ENCODE results near the gene ZNF214.
"Not testable (repeated sequence)": the region's sequence is repeated elsewhere in the genome, so short reads cannot be mapped to it uniquely, and the experiment has no call there.

ZNF214 gene

DNA sequence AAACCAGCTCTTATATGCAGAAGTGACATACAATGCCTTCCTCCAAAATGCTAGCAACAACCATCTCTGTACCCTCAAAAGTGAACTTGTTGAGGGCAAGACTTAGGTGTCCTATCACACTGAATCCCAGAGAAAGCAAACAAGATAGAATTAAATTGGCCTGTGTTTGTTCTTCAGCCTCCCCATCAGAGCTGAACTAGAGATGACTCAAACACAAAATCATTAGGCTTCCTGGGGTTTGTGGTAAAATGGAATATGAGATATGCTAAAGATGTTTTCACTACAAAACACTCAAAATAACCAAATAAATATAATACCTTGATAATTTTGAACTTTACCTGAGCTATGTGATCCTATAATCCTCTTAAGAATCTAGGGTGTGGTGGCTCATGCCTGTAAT lies 31.6 kb downstream of the ZNF214 start:
- no peak for DNase-seq (ENCODE audit: low read depth in 2 of 2)

DNA sequence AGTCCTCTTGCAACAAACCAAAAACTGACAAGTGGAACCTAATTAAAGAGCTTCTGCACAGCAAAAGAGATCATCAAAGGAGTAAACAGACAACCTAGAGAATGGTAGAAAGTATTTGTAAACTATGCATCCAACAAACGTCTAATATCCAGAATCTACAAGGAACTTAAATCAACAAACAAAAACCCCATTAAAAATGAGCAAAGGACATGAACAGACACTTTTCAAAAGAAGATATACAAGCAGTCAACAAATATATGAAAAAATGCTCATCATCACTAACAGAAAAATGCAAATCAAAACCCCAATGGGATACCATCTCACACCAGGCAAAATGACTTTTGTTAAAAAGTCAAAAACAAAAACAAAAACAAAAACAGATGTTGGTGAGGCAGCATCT lies 33.7 kb downstream of the ZNF214 start:
- no peak for DNase-seq (ENCODE audit: low read depth in 2 of 2)

DNA sequence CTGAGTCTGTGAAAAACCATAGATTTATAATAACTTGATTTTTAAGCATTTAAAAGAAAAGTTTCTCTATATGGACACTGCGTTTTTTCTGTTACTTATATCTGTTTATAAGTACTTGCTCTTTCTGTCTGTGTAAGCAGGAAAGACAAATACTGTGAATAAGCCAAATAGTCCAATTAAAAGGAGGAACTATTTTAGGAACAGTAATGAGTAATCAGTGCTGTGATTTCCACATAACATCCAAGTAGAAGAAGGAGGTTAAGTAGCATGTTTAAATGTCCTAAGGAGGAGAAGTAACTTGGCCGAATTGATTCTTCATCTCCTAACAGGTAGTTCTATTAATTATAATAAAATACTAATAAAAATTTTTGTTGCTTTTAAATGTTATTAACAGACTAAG lies 40.8 kb downstream of the ZNF214 start:
- DNase-seq (ENCODE audit: low read depth in 2 of 2) = no peak

DNA sequence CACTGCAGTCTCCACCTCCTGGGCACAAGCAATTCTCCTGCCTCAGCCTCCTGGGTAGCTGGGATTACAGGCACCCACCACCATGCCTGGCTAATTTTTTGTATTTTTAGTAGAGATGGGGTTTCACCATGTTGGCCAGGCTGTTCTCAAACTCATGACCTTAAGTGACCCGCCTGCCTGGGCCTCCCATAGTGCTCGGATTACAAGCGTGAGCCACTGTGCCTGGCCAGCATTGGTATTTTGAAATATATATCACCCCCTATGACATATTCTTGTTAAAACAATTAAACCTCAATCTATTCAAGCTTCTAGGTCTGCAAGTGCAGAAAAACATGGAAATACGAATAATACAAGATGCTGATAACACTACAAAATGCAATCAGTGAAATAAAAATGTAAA lies 50.3 kb downstream of the ZNF214 start:
- DNase-seq (ENCODE audit: low read depth in 2 of 2) = not testable (repeated sequence)

DNA sequence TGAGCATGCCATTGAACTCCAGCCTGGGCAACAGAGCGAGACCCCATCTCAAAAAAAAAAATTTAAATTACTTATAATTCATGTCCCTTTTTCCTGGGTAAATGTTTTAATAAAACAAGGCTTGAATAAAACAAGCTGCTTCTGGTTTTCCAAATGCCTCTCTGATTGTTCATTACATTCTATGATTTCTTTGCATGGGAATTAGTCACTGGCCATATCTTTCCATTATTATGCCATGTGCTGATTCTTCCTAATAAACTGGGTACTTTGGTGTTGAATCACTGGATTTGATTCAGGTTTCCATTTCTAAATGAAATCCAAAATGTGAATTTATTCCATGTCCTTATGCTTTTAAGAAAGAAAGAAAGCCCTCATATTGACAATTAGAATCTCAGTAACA lies 51.3 kb downstream of the ZNF214 start:
- DNase-seq (ENCODE audit: low read depth in 2 of 2) = no peak

DNA sequence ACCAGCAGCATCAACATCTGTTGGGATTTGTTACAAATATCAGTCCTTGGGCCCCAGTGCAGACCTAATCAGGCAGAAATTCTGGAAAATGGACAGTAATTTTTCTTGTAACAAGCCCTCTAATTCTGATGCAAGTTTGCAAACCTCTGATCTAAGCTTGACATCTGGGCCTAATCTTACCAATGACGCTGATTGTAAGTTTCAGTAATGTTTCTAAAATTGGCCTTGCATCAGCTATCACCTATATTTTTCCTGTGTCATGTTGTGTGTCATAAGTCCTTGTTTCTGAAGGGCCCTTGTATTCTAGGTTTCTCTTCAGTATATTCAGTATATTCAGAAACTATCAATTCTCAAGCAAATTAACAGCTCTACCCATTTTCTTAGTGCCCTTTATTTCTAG lies 57.5 kb downstream of the ZNF214 start:
- DNase-seq (ENCODE audit: low read depth in 2 of 2) = no peak

DNA sequence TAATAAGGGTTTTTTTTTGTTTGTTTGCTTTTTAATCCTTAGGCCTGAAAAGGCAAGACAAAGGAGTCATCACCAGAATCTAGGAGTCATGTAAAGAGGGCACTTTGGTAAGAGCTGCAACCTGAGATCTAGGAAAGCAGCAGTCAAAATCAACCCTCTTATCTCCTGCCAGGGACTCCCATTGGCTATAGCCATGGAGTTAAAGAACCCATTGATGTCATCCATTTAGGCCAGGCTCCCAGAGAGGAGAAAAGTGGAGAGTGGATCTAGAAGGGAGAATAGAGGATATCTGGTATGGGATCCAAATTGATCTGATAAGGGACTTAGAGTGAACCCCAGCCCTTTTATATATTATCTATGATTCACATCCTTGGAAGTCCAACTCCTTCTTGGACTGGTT lies 58.0 kb downstream of the ZNF214 start:
- no peak for DNase-seq (ENCODE audit: low read depth in 2 of 2)

DNA sequence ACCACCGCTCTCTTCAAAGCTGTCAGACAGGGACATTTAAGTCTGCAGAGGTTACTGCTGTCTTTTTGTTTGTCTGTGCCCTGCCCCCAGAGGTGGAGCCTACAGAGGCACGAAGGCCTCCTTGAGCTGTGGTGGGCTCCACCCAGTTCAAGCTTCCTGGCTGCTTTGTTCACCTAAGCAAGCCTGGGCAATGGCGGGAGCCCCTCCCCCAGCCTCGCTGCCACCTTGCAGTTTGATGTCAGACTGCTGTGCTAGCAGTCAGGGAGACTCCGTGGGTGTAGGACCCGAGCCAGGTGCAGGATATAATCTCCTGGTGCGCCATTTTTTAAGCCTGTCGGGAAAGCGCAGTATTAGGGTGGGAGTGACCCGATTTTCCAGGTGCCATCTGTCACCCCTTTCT lies 65.9 kb downstream of the ZNF214 start:
- not testable (repeated sequence) for DNase-seq (ENCODE audit: low read depth in 2 of 2)
